DMS114 treated with DMSO at 0.1 percent for 48 hours (cell line): ENCODE data around the gene KSR1.
"Not testable (repeated sequence)": the region's sequence is repeated elsewhere in the genome, so short reads cannot be mapped to it uniquely, and the experiment has no call there.

Experiments
- DNase-seq: peaks from one replicate; lab custom pipeline; 2025; ENCODE audit not compliant: unreplicated experiment; lab: John Stamatoyannopoulos, UW

Gene KSR1

GRCh38 chr17:27629260-27629659 is 173.0 kb downstream of the KSR1 start:
- not testable (repeated sequence) for DNase-seq

- no peak for DNase-seq
These were observed 174.6 kb downstream of the KSR1 start, which contains the start of gene LGALS9 for GRCh38 chr17:27630607-27631410. Gene LGALS9, plus strand, starts transcription at chr17:27631188. Its CDS starts 78 bp downstream, at chr17:27631266.

GRCh38 chr17:27631411-27631760 is 175.1 kb downstream of the KSR1 start:
- no peak for DNase-seq

GRCh38 chr17:27631897-27632725 is 175.9 kb downstream of the KSR1 start:
- DNase-seq, result no peak

- not testable (repeated sequence) for DNase-seq
These were observed 176.5 kb downstream of the KSR1 start for GRCh38 chr17:27632766-27633165.

GRCh38 chr17:27633312-27634025 is 177.2 kb downstream of the KSR1 start:
- DNase-seq, result no peak

GRCh38 chr17:27634026-27634335 is 177.7 kb downstream of the KSR1 start:
- DNase-seq, result no peak

- no peak for DNase-seq
These were observed 178.5 kb downstream of the KSR1 start for GRCh38 chr17:27634776-27635175.

GRCh38 chr17:27635275-27635823 is 179.1 kb downstream of the KSR1 start:
- no peak for DNase-seq

GRCh38 chr17:27636005-27636520 is 179.8 kb downstream of the KSR1 start:
- not testable (repeated sequence) for DNase-seq

GRCh38 chr17:27637818-27638217 is 181.6 kb downstream of the KSR1 start:
- not testable (repeated sequence) for DNase-seq

- DNase-seq, result not testable (repeated sequence)
These were observed 182.2 kb downstream of the KSR1 start for GRCh38 chr17:27638415-27638914.

GRCh38 chr17:27640790-27641189 is 184.5 kb downstream of the KSR1 start:
- no peak for DNase-seq

- DNase-seq, result no peak
These were observed 188.3 kb downstream of the KSR1 start for GRCh38 chr17:27644586-27644985.

GRCh38 chr17:27645621-27646020 is 189.4 kb downstream of the KSR1 start:
- DNase-seq, result not testable (repeated sequence)

- no peak for DNase-seq
These were observed 190.0 kb downstream of the KSR1 start for GRCh38 chr17:27646232-27646631.

- no peak for DNase-seq
These were observed 191.5 kb downstream of the KSR1 start for GRCh38 chr17:27647765-27648164.

- not testable (repeated sequence) for DNase-seq
These were observed 192.9 kb downstream of the KSR1 start for GRCh38 chr17:27649111-27649571.

GRCh38 chr17:27649929-27650328 is 193.7 kb downstream of the KSR1 start:
- no peak for DNase-seq

- DNase-seq, result no peak
These were observed 194.6 kb downstream of the KSR1 start for GRCh38 chr17:27650836-27651235.
